Large intestine (tissue), 3 donors: ENCODE data around the gene YEATS4. TPM values are rescaled to one million over a fixed set of nuclear protein-coding genes. Genes with fewer than 3 reads are reported as not detected.
A peak's percentile ranks its signal among the peaks of the same experiment; 100 is the strongest.

Experiments used
- DNase-seq, 2 donors: peaks; one replicate each; pipeline versions ENCODE4 v3.0.0 to v3.0.0-alpha.2; 2013
- H3K27ac ChIP-seq: one replicate; pipeline ENCODE4 v1.5.1; 2013; ENCODE audit warnings: low read length
- H3K27me3 ChIP-seq: 2 replicates; pipeline ENCODE4 v1.6.1; 2013; ENCODE audit warnings: low read length; ENCODE audit not compliant: control insufficient read depth, insufficient read depth
- H3K36me3 ChIP-seq: 2 replicates; pipeline ENCODE4 v1.6.1; 2013; ENCODE audit warnings: low read length; ENCODE audit not compliant: control insufficient read depth, insufficient read depth
- H3K4me1 ChIP-seq: one replicate; pipeline ENCODE4 v1.6.1; 2013; ENCODE audit warnings: low read length; ENCODE audit not compliant: control insufficient read depth, insufficient read depth
- H3K4me3 ChIP-seq: one replicate; pipeline ENCODE4 v1.5.1; 2013; ENCODE audit warnings: low read length
- H3K9me3 ChIP-seq: one replicate; pipeline ENCODE4 v1.6.1; 2013; ENCODE audit warnings: mild to moderate bottlenecking, low read depth, low read length, moderate library complexity; ENCODE audit not compliant: control insufficient read depth
- WGBS: methylation state at CpG from one replicate; pipeline ENCODE4 v1.1.5; 2013; ENCODE audit warnings: low lambda C conversion rate; ENCODE audit not compliant: insufficient coverage; 5-methylcytosine and 5-hydroxymethylcytosine counted together
- polyA plus RNA-seq: library from polyadenylated mRNA; unstranded; fragments of 120-200 nt; gene quantifications from one replicate; pipeline ENCODE4 v1.2.1, GENCODE V29; 2013

YEATS4 gene
- polyA plus RNA-seq, 1 donor: 21.0 TPM

DNA sequence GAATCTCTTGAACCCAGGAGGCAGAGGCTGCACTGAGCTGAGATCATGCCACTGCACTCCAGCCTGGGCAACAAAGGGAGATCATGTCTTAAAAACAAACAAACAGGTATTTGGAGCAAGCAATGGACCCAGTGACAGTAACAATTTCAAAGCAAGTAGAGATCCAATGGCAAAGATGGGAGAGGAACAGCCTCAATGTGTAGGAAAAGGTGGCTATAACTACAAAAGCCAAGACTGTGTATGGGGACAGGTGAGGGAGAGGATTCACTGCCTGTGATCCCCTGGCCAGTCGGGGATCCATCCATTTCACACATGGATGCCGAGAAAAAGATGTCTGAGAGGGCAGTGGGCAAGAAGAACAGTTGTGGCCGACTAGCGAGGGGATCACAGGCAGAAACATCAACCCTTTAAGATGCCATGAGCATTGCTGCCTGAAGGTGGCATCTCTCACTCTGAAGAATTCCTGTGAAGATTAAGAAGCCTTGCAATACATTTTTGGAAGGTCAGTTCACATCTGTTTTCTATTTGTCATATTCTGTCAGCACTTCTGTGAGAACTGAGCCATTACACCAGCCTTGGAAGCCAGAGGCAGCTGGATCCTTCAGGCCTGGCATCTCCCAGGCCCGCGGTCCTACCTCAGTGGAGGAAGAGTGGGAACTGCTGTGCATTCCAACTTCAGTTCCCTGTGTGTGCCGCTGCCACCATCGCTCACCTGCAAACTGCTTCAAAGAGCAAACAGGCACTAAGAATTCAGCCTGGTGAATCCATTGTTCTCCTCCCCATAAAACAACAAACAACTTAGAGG is 56.1 kb downstream of the YEATS4 start:
- Histone ChIP-seq H3K27ac (peak overlapping the region; percentile 11), H3K36me3 (no peaks in the 10 kb centered on the region), H3K27me3 (no peaks in the 10 kb centered on the region), H3K4me3 (no peak overlapping the region), H3K4me1 (peaks cover 22% of the 10 kb centered on the region), H3K9me3 (no peaks in the 10 kb centered on the region)
- DNase-seq: peak; percentile 22 to 57
- no CpG with 5 or more reads among the region's 8 CpGs for WGBS

DNA sequence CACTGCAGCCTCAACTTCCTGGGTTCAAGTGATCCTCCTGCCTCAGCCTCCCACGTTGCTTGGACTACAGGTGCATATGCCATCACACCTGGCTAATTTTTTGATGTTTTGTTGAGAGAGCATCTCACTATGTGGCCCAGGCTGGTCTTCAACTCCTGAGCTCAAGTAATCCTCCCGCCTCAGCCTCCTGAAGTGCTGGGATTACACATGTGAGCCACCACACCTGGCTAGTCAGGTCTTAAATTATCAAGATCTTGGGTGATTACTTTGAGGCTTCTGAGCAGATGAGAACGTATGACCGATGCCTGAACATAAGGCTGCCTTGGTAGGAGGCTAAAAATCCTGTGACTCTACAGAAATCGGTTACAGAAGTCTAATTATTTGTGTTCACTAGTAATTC is 57.7 kb downstream of the YEATS4 start:
- H3K9me3 ChIP-seq: no peaks in the 10 kb centered on the region
- no peak overlapping the region for H3K4me3 ChIP-seq
- no peaks in the 10 kb centered on the region for H3K36me3 ChIP-seq
- peaks cover 22% of the 10 kb centered on the region for H3K4me1 ChIP-seq
- no CpG with 5 or more reads among the region's 5 CpGs for WGBS
- H3K27ac ChIP-seq: no peak overlapping the region
- no peaks in the 10 kb centered on the region for H3K27me3 ChIP-seq
- no peak for DNase-seq

DNA sequence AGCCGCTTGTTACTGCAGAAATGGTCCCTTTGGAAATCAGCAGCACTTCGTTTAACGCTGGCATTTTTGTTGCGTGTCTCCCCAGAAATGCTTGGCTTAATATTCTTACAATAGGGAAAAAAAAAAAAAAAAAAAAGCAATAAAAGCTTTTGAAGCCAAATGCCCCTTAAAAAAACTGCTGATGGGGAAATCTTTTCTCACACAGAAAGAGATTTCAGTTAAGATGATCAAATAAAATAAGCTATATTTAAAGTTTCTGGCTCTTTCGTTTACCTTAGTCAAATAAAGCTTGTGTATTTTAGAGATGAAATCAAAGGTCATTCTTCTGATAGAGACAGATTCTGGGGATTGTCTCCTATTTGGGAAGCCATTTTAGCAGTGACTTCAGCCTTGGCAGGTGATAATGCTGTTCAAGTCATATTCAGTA is 58.2 kb downstream of the YEATS4 start:
- no CpG with 5 or more reads among the region's 5 CpGs for WGBS
- Histone ChIP-seq H3K27ac (no peak overlapping the region), H3K9me3 (no peaks in the 10 kb centered on the region)

DNA sequence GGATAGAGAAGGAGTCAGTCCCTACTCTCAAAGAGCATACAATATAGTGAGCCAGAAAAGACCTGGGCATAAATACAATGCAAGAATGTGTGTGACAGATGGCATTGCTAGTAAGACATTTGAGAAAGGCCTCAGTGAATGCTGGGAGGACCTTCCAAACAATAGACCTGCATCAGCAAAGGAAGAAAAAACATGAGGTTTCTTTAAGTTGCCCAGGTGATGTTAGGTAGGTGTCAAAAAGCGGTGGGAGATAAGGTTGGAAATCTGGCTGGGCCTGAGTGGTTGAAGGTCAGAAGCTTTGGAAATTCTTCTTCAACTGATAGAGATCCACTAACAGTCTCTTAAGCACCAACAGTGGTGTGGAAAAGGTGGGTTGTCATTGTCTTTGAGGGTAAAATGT is 60.2 kb downstream of the YEATS4 start:
- Histone ChIP-seq H3K36me3 (no peaks in the 10 kb centered on the region), H3K4me3 (no peak overlapping the region), H3K9me3 (no peaks in the 10 kb centered on the region), H3K27ac (no peak overlapping the region), H3K27me3 (no peaks in the 10 kb centered on the region), H3K4me1 (peaks cover 21% of the 10 kb centered on the region)
- DNase-seq: no peak
- no CpG with 5 or more reads among the region's 1 CpG for WGBS

More for the DNA sequence above, 58.2 kb downstream of the YEATS4 start:
- Histone ChIP-seq H3K4me1 (peaks cover 22% of the 10 kb centered on the region), H3K4me3 (no peak overlapping the region), H3K27me3 (no peaks in the 10 kb centered on the region), H3K36me3 (no peaks in the 10 kb centered on the region)
- peak in 1 of 2 donors; percentile 6 for DNase-seq

DNA sequence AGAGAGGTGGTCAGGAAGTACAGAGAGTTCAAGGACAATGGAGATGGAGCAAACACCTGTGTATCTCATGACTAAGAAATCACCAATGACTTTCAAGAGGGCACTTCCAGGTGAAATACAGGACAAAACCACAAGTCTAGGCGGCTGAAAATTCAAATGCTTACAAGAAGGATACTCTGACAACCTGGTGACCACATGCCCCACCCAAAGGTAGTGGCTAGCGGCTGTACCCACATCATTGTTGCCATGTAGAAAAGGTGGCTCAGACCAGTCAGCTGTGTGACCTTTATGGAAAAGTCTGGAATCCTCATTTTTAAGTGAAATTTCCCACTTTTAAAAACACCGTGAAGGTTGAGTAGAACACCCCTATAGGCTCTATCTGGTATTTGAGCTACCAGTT is 62.0 kb downstream of the YEATS4 start:
- 86% methylated on average over 1 of the region's 3 CpGs for WGBS
- Histone ChIP-seq H3K4me3 (no peak overlapping the region), H3K4me1 (peaks cover 8% of the 10 kb centered on the region), H3K9me3 (no peaks in the 10 kb centered on the region), H3K27ac (no peak overlapping the region), H3K27me3 (no peaks in the 10 kb centered on the region), H3K36me3 (no peaks in the 10 kb centered on the region)
- no peak for DNase-seq

DNA sequence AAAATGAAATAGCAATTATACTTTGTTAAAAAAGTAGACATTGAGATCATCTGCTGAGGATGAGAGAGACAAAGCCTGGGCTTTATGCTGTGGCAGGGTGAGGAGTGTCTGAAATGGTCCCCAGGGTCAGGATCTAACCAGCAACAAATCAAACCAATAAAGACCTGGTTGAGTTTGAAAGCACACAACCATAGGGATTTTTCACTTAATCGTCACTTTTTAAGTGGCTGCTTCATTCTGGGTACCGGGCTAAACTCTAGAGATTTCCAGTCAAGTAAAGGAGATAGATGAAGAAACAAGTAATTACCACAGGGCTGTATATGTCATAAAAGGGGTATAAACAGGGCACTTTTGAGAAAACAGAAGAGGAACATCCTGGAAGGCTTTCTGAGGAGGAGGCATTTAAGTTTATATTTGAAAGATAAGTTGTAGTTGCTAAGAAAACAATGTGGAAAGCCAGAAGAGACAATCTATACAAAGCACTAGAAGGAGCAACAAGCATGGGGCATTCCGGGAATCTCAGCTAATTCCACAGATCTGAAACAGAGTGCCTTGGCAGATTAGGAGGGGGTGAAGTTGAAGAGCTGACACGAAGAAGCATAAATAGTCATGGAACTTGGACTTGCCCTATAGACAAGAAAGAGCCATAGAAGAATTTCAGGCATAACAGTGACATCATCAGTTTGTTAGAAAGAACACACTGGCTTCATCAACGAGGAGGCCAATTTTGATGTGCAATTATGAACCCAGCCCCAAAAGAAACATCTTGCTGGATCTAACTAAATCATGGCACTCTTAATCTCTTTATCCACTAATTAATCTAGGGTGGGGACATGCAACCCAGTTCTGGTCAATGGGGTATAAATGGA is 63.7 kb downstream of the YEATS4 start:
- Histone ChIP-seq H3K4me3 (no peak overlapping the region), H3K9me3 (no peaks in the 10 kb centered on the region), H3K4me1 (no peaks in the 10 kb centered on the region), H3K36me3 (no peaks in the 10 kb centered on the region), H3K27ac (no peak overlapping the region), H3K27me3 (no peaks in the 10 kb centered on the region)
- no CpG with 5 or more reads among the region's 5 CpGs for WGBS
- DNase-seq: no peak

DNA sequence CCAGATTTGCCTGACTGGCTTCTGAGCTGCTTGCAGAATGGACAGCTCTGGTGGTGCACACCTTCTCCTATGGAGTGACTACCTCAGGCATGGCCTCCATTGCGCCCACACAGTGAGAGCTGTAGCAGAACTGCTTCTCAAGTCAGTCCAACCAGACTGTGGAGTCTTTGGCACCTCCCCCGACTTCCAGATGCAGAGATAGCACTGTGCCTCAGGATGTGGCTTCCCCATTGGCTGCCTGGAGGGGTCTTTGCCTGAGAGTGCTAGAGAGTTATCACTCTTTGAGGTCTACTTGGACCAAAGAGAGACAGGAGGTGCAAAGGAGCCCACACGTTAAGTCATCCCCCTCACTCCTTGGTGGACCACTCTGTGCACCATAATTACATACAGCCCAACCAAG is 65.9 kb downstream of the YEATS4 start:
- WGBS: no CpG with 5 or more reads among the region's 3 CpGs
- DNase-seq: no peak

DNA sequence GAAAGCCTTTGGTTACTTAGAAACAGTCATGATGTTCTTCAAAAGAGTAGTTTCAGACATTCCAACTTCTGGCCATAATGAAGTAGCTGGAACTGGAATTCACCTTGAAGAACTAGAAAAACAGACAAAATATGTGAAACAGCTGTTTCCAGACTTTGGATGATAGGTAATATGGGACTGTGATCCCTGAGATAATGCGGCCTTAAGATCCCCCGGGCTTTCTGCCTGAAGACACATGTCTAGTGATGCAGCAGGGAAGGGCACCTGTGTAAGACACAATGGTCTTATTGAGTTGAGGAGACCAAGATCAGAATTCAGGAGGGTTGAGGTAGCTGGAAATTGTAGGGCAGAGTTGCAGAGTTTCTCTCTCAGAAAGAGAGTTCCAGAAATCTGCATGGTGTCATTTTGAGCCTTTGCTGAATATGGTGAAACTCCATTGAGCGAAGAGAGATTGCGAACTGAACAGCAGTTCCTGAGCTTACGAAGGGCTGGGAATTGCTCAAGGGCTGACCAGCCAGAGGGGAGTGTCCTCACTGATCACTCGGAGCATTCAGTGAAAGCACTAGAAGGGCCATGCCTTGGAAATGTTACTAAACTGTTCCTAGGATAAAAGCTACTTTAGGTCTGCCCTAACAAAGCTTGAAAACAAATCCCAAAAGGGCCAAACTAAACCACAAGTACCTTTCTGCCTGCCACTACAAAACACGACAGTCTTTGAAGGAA is 69.0 kb downstream of the YEATS4 start:
- Histone ChIP-seq H3K27me3 (no peaks in the 10 kb centered on the region), H3K4me3 (no peak overlapping the region), H3K4me1 (no peaks in the 10 kb centered on the region), H3K9me3 (no peaks in the 10 kb centered on the region), H3K27ac (no peak overlapping the region), H3K36me3 (no peaks in the 10 kb centered on the region)
- DNase-seq: peak; percentile 10 to 16
- WGBS: no CpG with 5 or more reads among the region's 7 CpGs

More for the DNA sequence above, 65.9 kb downstream of the YEATS4 start:
- Histone ChIP-seq H3K4me3 (no peak overlapping the region), H3K9me3 (no peaks in the 10 kb centered on the region), H3K36me3 (no peaks in the 10 kb centered on the region), H3K27me3 (no peaks in the 10 kb centered on the region), H3K27ac (no peak overlapping the region), H3K4me1 (no peaks in the 10 kb centered on the region)

DNA sequence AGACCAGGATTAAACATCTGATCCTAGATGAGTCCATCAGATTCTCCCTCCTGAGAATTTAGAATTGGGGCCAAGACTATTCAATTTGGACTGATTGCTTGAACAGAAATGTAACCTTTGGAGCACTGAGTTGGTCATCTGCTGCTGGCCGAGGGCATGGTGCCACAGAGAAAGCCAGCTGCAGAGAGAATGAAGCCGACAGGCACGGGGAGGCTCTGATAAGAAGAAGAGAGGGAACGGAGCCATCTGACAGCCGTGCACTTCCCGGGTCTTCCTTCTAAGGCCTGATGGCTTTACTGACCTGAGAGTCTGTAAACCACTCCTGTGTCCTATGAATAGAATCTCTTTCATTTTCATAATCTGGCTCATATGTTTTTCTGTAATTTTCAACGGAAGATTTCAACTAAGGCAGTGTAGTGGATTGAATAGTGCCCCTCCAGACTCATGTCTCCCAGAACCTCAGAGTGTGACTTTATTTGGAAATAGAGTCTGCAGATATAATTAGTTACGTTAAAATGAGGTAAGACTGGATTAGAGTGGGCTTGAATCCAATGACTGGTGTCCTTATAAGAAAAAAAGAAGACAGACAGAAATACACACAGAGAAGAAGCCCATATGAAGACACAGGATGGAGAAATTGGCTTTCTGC is 71.5 kb downstream of the YEATS4 start:
- Histone ChIP-seq H3K27me3 (no peaks in the 10 kb centered on the region), H3K27ac (no peak overlapping the region), H3K9me3 (no peaks in the 10 kb centered on the region), H3K4me1 (no peaks in the 10 kb centered on the region), H3K36me3 (no peaks in the 10 kb centered on the region), H3K4me3 (no peak overlapping the region)
- WGBS: 100% methylated on average over 1 of the region's 8 CpGs
- DNase-seq: no peak
